SK-N-SH (cell line): ENCODE data around the gene HAPLN2. TPM values are rescaled to one million over a fixed set of nuclear protein-coding genes. Genes with fewer than 3 reads are reported as not detected.

Source experiments
- CTCF ChIA-PET: fragments of 300-600, 350-600 bp; formaldehyde crosslinking; extraction: SDS; loops from one replicate; lab custom pipeline; 2021; lab: Yijun Ruan, JAX
- POLR2A ChIA-PET: fragments of 350-600 bp; sonication (Branson Sonifier 250); formaldehyde crosslinking; extraction: SDS; loops from one replicate; lab custom pipeline; 2020; ENCODE audit warnings: antibody characterized with exemption, inconsistent platforms; lab: Yijun Ruan, JAX
- DNase-seq: peaks from one replicate; pipeline ENCODE4 v3.0.0; 2012
- H2AFZ ChIP-seq: fragments of 200-600 bp; sonication (generic); 2 replicates; pipeline ENCODE4 v1.8.1; 2016; ENCODE audit warnings: antibody characterized with exemption, mild to moderate bottlenecking, low read depth
- H3F3A ChIP-seq: fragments of 200-600 bp; sonication (generic); replicated peaks from 2 replicates; pipeline ENCODE3; 2016; ENCODE audit warnings: antibody characterized with exemption, mild to moderate bottlenecking; ENCODE audit not compliant: insufficient read depth
- H3K27ac ChIP-seq, 2 experiments: fragments of 200-500 bp in 1 of 2; fragments of 200-600 bp in 1 of 2; sonication (Bioruptor generic) in 1 of 2; sonication (generic), shearing (Covaris generic) in 1 of 2; 2 replicates each; pipeline versions ENCODE4 v1.5.1 to v1.6.1; 2014 to 2016; ENCODE audit warnings: low read depth in 2 of 2, inconsistent platforms in 1 of 2, low read length in 1 of 2, mild to moderate bottlenecking in 1 of 2, mixed read lengths in 1 of 2
- H3K27me3 ChIP-seq: fragments of 200-600 bp; sonication (generic), shearing (Covaris generic); 2 replicates; pipeline ENCODE4 v1.6.1; 2016; ENCODE audit warnings: mixed run types; ENCODE audit not compliant: insufficient read depth
- H3K36me3 ChIP-seq, 2 experiments: fragments of 200-500 bp in 1 of 2; fragments of 200-600 bp in 1 of 2; sonication (Bioruptor generic) in 1 of 2; sonication (generic) in 1 of 2; replicated peaks in 1 of 2; 2 replicates each; pipeline versions ENCODE3 to v1.5.1; 2014 to 2016; ENCODE audit warnings: low read length in 1 of 2, mild to moderate bottlenecking in 1 of 2; ENCODE audit not compliant: insufficient read depth in 2 of 2, control insufficient read depth in 1 of 2
- H3K4me1 ChIP-seq, 2 experiments: fragments of 200-500 bp in 1 of 2; fragments of 200-600 bp in 1 of 2; sonication (Bioruptor generic) in 1 of 2; sonication (generic), shearing (Covaris generic) in 1 of 2; 2 replicates each; pipeline versions ENCODE4 v1.5.1 to v1.6.1; 2014 to 2016; ENCODE audit warnings: low read depth in 1 of 2, low read length in 1 of 2, mixed run types in 1 of 2; ENCODE audit not compliant: insufficient read depth in 2 of 2, control insufficient read depth in 1 of 2
- H3K4me2 ChIP-seq: fragments of 200-600 bp; sonication (generic), shearing (Covaris generic); 2 replicates; pipeline ENCODE4 v1.6.1; 2017; ENCODE audit warnings: mixed run types
- H3K4me3 ChIP-seq, 2 experiments: fragments of 200-500 bp in 1 of 2; fragments of 200-600 bp in 1 of 2; sonication (Bioruptor generic) in 1 of 2; sonication (generic), shearing (Covaris generic) in 1 of 2; 2 replicates each; pipeline versions ENCODE4 v1.5.1 to v1.8.1; 2014 to 2016; ENCODE audit warnings: low read depth in 2 of 2, inconsistent platforms in 1 of 2, low read length in 1 of 2, mild to moderate bottlenecking in 1 of 2, mixed read lengths in 1 of 2, moderate library complexity in 1 of 2
- H3K79me2 ChIP-seq: fragments of 200-600 bp; sonication (generic); 2 replicates; pipeline ENCODE4 v1.8.1; 2017; ENCODE audit warnings: mild to moderate bottlenecking; ENCODE audit not compliant: insufficient read depth
- H3K9ac ChIP-seq: fragments of 200-600 bp; sonication (generic); 2 replicates; pipeline ENCODE4 v1.6.1; 2017; ENCODE audit warnings: mixed run types
- H3K9me2 ChIP-seq: fragments of 200-600 bp; sonication (generic); 2 replicates; pipeline ENCODE4 v1.6.1; 2017; ENCODE audit warnings: mixed run types
- H3K9me3 ChIP-seq: fragments of 200-600 bp; sonication (generic); 2 replicates; pipeline ENCODE4 v1.6.1; 2017; ENCODE audit warnings: mixed run types, mild to moderate bottlenecking, moderate library complexity
- H4K20me1 ChIP-seq: fragments of 200-600 bp; sonication (generic); 2 replicates; pipeline ENCODE4 v1.6.1; 2017; ENCODE audit warnings: mild to moderate bottlenecking, mixed run types; ENCODE audit not compliant: insufficient read depth
- EP300 ChIP-seq, 2 experiments: IDR thresholded peaks; 2 replicates each; pipeline versions ENCODE4 v1.4.0 to v1.6.1; 2012; ENCODE audit warnings: borderline replicate concordance in 1 of 2, low read depth in 1 of 2, low read length in 1 of 2
- EZH2phosphoT487 ChIP-seq: fragments of 200-600 bp; sonication (generic); IDR thresholded peaks from 2 replicates; pipeline ENCODE4 v1.6.1; 2017; ENCODE audit warnings: low read depth, mixed run types, mild to moderate bottlenecking, antibody characterized with exemption, moderate library complexity, borderline replicate concordance
- FOSL2 ChIP-seq: IDR thresholded peaks from 2 replicates; pipeline ENCODE4 v1.4.0; 2012; ENCODE audit warnings: low read depth, mild to moderate bottlenecking, moderate library complexity, borderline replicate concordance
- GABPA ChIP-seq: IDR thresholded peaks from 2 replicates; pipeline ENCODE4 v1.4.0; 2012; ENCODE audit warnings: low read depth, mild to moderate bottlenecking
- GATA2 ChIP-seq: sonication (generic); formaldehyde crosslinking; IDR thresholded peaks from 2 replicates; pipeline ENCODE4 v1.5.0; 2020; ENCODE audit warnings: mild to moderate bottlenecking, missing genetic modification reagents
- JUND ChIP-seq: IDR thresholded peaks from 2 replicates; pipeline ENCODE4 v1.4.0; 2012
- MAX ChIP-seq: IDR thresholded peaks from 2 replicates; pipeline ENCODE4 v1.4.0; 2012; ENCODE audit warnings: low read depth
- MEF2A ChIP-seq: IDR thresholded peaks from 2 replicates; pipeline ENCODE4 v1.4.0; 2012; ENCODE audit warnings: low read depth, borderline replicate concordance
- PBX3 ChIP-seq: IDR thresholded peaks from 2 replicates; pipeline ENCODE4; 2012
- POLR2AphosphoS5 ChIP-seq: IDR thresholded peaks from 2 replicates; pipeline ENCODE4 v1.6.1; 2012; ENCODE audit warnings: low read depth, low read length
- RXRA ChIP-seq: IDR thresholded peaks from 2 replicates; pipeline ENCODE4 v1.4.0; 2012; ENCODE audit warnings: low read depth, mild to moderate bottlenecking, borderline replicate concordance
- TCF12 ChIP-seq: IDR thresholded peaks from 2 replicates; pipeline ENCODE4 v1.4.0; 2012
- TEAD4 ChIP-seq: IDR thresholded peaks from 2 replicates; pipeline ENCODE4 v1.4.0; 2012; ENCODE audit warnings: mild to moderate bottlenecking, borderline replicate concordance; ENCODE audit not compliant: insufficient read depth
- WGBS: methylation state at CpG from one replicate; pipeline ENCODE4 v1.1.6; 2017; ENCODE audit warnings: low lambda C conversion rate; 5-methylcytosine and 5-hydroxymethylcytosine counted together
- polyA plus RNA-seq, 3 experiments: library from polyadenylated mRNA; depleted of rRNA; stranded (reverse); fragments of >200 nt; gene quantifications; 2 replicates each; pipeline ENCODE4 v1.2.3, GENCODE V29; 2012
- TF ChIP-seq, protein P1 (sequence below): IDR thresholded peaks from 2 replicates; pipeline ENCODE4 v1.4.0; 2012; ENCODE audit warnings: low read depth, borderline replicate concordance

The HAPLN2 gene
- polyA plus RNA-seq, 1 of the 3 experiments (the other 2 are of a cell fraction): 0.20 TPM

DNA sequence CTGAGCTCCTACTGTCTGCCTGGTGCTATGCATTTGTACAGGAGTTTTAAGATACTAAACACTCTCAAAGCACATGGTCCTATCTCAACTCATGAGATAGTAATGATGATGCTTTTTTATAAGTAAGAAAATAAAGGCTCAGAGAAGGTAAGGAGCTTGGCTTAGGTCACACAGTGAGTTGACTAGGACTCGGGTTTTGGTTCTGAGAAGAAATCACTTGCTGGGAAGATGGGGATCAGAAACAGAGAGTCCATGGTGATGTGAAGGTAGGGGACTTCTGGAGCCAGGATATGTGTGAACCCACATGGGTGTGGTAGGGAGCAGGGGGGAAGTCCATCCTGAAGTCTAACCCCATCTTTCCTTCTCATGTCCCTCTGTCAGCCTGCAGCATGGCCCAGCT is 26.5 kb downstream of the HAPLN2 start (continued):
- TF ChIP-seq EP300 (IDR thresholded peaks at IDR 0.05; ENCODE audit: borderline replicate concordance in 1 of 2, low read depth in 1 of 2, low read length in 1 of 2): no peak
- no peak for TF ChIP-seq TCF12
- TF ChIP-seq PBX3: no peak
- TF ChIP-seq GABPA: no peak
- no peak for TF ChIP-seq RXRA
- TF ChIP-seq MEF2A: no peak

DNA sequence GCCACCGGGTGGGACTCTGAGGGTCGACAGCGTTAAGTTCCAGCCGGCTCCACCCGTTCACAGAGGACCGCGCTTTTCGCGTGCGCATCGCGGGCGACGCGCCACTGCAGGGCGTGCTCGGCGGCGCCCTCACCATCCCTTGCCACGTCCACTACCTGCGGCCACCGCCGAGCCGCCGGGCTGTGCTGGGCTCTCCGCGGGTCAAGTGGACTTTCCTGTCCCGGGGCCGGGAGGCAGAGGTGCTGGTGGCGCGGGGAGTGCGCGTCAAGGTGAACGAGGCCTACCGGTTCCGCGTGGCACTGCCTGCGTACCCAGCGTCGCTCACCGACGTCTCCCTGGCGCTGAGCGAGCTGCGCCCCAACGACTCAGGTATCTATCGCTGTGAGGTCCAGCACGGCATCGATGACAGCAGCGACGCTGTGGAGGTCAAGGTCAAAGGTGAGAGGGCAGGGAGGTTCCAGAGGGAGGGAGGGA is 27.6 kb downstream of the HAPLN2 start:
- no peak for DNase-seq
- no peak overlapping the region for H3K27ac ChIP-seq
- H3K9me2 ChIP-seq: no peaks in the 10 kb centered on the region
- H4K20me1 ChIP-seq: no peaks in the 10 kb centered on the region
- 93% methylated on average over 46 of the region's 51 CpGs for WGBS
- ChIA-PET POLR2A (interaction anchor here (1.3 kb wide), 1 partner anchor 30 kb away, joined by 4 read pairs; the partner anchor contains the start of gene NES), CTCF (interaction anchor here (0.8 to 17.8 kb wide), 9 partner anchors 12 to 261 kb away, joined by 3 to 252 read pairs (median 4); partner anchors contain the start of gene HAPLN2)
- H3K36me3 ChIP-seq: no peaks in the 10 kb centered on the region
- no peak overlapping the region for H2AFZ ChIP-seq
- no peaks in the 10 kb centered on the region for H3K79me2 ChIP-seq
- peaks cover 0 to 3% of the 10 kb centered on the region in 2 experiments; a peak in 1 of 4 replicates for H3K4me1 ChIP-seq
- H3K4me2 ChIP-seq: no peak overlapping the region
- TF ChIP-seq, protein P1, sequence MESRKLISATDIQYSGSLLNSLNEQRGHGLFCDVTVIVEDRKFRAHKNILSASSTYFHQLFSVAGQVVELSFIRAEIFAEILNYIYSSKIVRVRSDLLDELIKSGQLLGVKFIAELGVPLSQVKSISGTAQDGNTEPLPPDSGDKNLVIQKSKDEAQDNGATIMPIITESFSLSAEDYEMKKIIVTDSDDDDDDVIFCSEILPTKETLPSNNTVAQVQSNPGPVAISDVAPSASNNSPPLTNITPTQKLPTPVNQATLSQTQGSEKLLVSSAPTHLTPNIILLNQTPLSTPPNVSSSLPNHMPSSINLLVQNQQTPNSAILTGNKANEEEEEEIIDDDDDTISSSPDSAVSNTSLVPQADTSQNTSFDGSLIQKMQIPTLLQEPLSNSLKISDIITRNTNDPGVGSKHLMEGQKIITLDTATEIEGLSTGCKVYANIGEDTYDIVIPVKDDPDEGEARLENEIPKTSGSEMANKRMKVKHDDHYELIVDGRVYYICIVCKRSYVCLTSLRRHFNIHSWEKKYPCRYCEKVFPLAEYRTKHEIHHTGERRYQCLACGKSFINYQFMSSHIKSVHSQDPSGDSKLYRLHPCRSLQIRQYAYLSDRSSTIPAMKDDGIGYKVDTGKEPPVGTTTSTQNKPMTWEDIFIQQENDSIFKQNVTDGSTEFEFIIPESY: no peak
- TF ChIP-seq GATA2: no peak
- TF ChIP-seq TCF12: no peak
- no peak for TF ChIP-seq POLR2AphosphoS5
- TF ChIP-seq FOSL2: no peak
- no peak for TF ChIP-seq JUND
- no peak for TF ChIP-seq TEAD4
- TF ChIP-seq PBX3: no peak
- TF ChIP-seq MAX: no peak
- no peak for TF ChIP-seq EZH2phosphoT487
- H3K27me3 ChIP-seq: peaks cover 10% of the 10 kb centered on the region
- H3K4me3 ChIP-seq: no peak overlapping the region
- H3K9ac ChIP-seq: no peak overlapping the region
- no peaks in the 10 kb centered on the region for H3K9me3 ChIP-seq
- H3F3A ChIP-seq: peaks cover 5% of the 10 kb centered on the region
